GM13977 (cell line): Measurements from ENCODE around the gene NPLOC4.

Source experiments
- DNase-seq: peaks from one replicate; pipeline ENCODE4 v3.0.0; 2012; ENCODE audit warnings: low spot score
- CTCF ChIP-seq: IDR thresholded peaks from 2 replicates; pipeline ENCODE4 v1.5.1; 2012; ENCODE audit warnings: mild to moderate bottlenecking, control low read depth; ENCODE audit not compliant: insufficient read depth; ENCODE audit errors: extremely low read depth, missing control alignments
- in situ Hi-C: fragments of 300-500 bp; cut with MboI; formaldehyde crosslinking; loops from one replicate; pipeline ENCODE4 v1.12.0; 2022; ENCODE audit warnings: low sequenced_read_pairs, low pct_unique_long_range_greater_than_20kb, mixed read lengths, inconsistent platforms; ENCODE audit not compliant: unreplicated experiment

NPLOC4 gene

GRCh38 chr17:81520021-81520901 lies 116.7 kb downstream of the NPLOC4 start:
- TF ChIP-seq CTCF: no peak
- no peak for DNase-seq

GRCh38 chr17:81519284-81520020 lies 117.5 kb downstream of the NPLOC4 start:
- peak; percentile 66 for TF ChIP-seq CTCF

More at GRCh38 chr17:81520021-81520901, 116.7 kb downstream of the NPLOC4 start:
- in situ Hi-C loops: no loop called here

GRCh38 chr17:81518785-81519283 lies 118.1 kb downstream of the NPLOC4 start:
- peak; percentile 64 for DNase-seq
- in situ Hi-C loops: no loop called here
- TF ChIP-seq CTCF: no peak

More at GRCh38 chr17:81519284-81520020, 117.5 kb downstream of the NPLOC4 start:
- DNase-seq: peak; percentile 84
- in situ Hi-C loops: no loop called here

- TF ChIP-seq CTCF: no peak
- in situ Hi-C loops: no loop called here
- no peak for DNase-seq
These were observed 118.7 kb downstream of the NPLOC4 start for GRCh38 chr17:81518113-81518784.

- DNase-seq: peak; percentile 93
- no peak for TF ChIP-seq CTCF
- in situ Hi-C loops: no loop called here
These were observed 119.4 kb downstream of the NPLOC4 start for GRCh38 chr17:81517339-81518112.
